ENCODE measurements around the gene WASF2. TPM values are rescaled to one million over a fixed set of nuclear protein-coding genes. Genes with fewer than 3 reads are reported as not detected.

WASF2 gene
- polyA plus RNA-seq, 1 donor from 2014 or later, result 2.5 TPM

DNA sequence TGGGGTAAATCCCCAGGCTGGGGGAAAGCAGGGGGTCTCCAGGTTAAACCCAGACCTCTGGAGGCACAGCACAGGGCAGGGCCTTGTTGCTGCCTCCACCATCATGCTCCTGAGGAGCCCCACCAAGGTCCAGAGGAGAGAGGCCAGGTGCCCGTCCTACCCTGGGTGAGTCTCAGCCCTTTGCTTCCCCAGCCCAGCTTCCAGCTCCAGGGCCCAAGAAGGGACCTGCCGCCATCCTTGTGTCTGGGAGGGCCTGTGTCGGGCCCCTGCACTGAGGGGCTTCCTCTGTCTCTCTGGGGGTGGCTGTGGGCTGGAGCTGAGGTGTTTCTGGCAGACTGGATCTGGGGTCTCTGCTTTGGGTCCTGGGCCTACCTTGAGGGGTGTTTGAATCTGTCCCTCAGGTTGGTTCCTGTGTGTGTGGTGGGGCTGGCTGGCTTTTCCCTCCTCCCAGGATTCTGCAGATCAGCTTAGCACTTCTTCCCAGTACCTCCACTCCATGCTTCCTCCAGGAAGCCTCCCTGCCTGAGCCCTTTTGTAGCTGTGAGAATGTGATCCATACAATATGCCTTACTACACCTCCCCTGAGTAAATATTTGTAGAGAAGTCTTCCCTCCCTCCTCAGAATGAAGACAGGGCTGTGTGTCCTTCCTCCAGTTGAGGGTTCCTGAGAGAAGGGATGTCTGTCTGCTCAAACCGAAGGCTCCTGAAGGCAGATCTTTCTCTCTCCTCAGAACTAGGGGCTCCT, 91.4 kb downstream of the WASF2 start:
- Histone ChIP-seq H4K20me1 (ENCODE audit: insufficient read depth) (no peaks in the 10 kb centered on the region), H3K4me2 (ENCODE audit: low read length) (no peak overlapping the region), H3K4me3 (ENCODE audit: low read length) (no peak overlapping the region), H3K9me3 (ENCODE audit: low read length) (no peaks in the 10 kb centered on the region), H3K9ac (ENCODE audit: low read length) (peak overlapping the region; percentile 40), H3F3A (ENCODE audit: insufficient read depth, low read length, poor library complexity, severe bottlenecking) (no peaks in the 10 kb centered on the region), H3K36me3 (ENCODE audit: insufficient read depth, low read length) (no peaks in the 10 kb centered on the region), H3K9me2 (ENCODE audit: insufficient read depth, low read length) (no peaks in the 10 kb centered on the region), H3K79me2 (replicated peaks; ENCODE audit: insufficient read depth, low read length) (no peaks in the 10 kb centered on the region), H3K27me3 (ENCODE audit: insufficient read depth, low read depth, low read length) (no peaks in the 10 kb centered on the region), H2AFZ (ENCODE audit: low read depth, low read length) (no peak overlapping the region), H3K27ac (ENCODE audit: low read length) (peak overlapping the region; percentile 57)
- TF ChIP-seq, protein P1, sequence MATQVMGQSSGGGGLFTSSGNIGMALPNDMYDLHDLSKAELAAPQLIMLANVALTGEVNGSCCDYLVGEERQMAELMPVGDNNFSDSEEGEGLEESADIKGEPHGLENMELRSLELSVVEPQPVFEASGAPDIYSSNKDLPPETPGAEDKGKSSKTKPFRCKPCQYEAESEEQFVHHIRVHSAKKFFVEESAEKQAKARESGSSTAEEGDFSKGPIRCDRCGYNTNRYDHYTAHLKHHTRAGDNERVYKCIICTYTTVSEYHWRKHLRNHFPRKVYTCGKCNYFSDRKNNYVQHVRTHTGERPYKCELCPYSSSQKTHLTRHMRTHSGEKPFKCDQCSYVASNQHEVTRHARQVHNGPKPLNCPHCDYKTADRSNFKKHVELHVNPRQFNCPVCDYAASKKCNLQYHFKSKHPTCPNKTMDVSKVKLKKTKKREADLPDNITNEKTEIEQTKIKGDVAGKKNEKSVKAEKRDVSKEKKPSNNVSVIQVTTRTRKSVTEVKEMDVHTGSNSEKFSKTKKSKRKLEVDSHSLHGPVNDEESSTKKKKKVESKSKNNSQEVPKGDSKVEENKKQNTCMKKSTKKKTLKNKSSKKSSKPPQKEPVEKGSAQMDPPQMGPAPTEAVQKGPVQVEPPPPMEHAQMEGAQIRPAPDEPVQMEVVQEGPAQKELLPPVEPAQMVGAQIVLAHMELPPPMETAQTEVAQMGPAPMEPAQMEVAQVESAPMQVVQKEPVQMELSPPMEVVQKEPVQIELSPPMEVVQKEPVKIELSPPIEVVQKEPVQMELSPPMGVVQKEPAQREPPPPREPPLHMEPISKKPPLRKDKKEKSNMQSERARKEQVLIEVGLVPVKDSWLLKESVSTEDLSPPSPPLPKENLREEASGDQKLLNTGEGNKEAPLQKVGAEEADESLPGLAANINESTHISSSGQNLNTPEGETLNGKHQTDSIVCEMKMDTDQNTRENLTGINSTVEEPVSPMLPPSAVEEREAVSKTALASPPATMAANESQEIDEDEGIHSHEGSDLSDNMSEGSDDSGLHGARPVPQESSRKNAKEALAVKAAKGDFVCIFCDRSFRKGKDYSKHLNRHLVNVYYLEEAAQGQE (IDR thresholded peaks at IDR 0.05; ENCODE audit: borderline replicate concordance), result no peak
- no peak for TF ChIP-seq SMC3 (conservative IDR thresholded peaks at IDR 0.05; ENCODE audit: poor library complexity)
- TF ChIP-seq EP300 (conservative IDR thresholded peaks at IDR 0.05; ENCODE audit: poor library complexity, severe bottlenecking), result no peak

GRCh38 chr1:27397749-27398148, 92.2 kb downstream of the WASF2 start:
- H3K9ac ChIP-seq (ENCODE audit: low read length), result no peak overlapping the region
- H3K27me3 ChIP-seq (ENCODE audit: insufficient read depth, low read depth, low read length), result no peaks in the 10 kb centered on the region
- H3K4me3 ChIP-seq (ENCODE audit: low read length), result no peak overlapping the region
- H3K9me3 ChIP-seq (ENCODE audit: low read length), result no peaks in the 10 kb centered on the region
- no peaks in the 10 kb centered on the region for H3K79me2 ChIP-seq (replicated peaks; ENCODE audit: insufficient read depth, low read length)
- TF ChIP-seq POLR2AphosphoS5 (IDR thresholded peaks at IDR 0.05), result peak; percentile 1
- TF ChIP-seq, protein P1 (IDR thresholded peaks at IDR 0.05; ENCODE audit: borderline replicate concordance), result no peak
- TF ChIP-seq EP300 (conservative IDR thresholded peaks at IDR 0.05; ENCODE audit: poor library complexity, severe bottlenecking), result no peak
- no peak for TF ChIP-seq RAD21 (conservative IDR thresholded peaks at IDR 0.05)
- TF ChIP-seq SMC3 (conservative IDR thresholded peaks at IDR 0.05; ENCODE audit: poor library complexity), result no peak
- H4K20me1 ChIP-seq (ENCODE audit: insufficient read depth), result no peaks in the 10 kb centered on the region
- no peaks in the 10 kb centered on the region for H3K9me2 ChIP-seq (ENCODE audit: insufficient read depth, low read length)
- no peak overlapping the region for H3K27ac ChIP-seq (ENCODE audit: low read length)
- no peak overlapping the region for H3K4me2 ChIP-seq (ENCODE audit: low read length)
- H3F3A ChIP-seq (ENCODE audit: insufficient read depth, low read length, poor library complexity, severe bottlenecking), result no peaks in the 10 kb centered on the region
- H2AFZ ChIP-seq (ENCODE audit: low read depth, low read length), result no peak overlapping the region
- H3K36me3 ChIP-seq (ENCODE audit: insufficient read depth, low read length), result no peaks in the 10 kb centered on the region

DNA sequence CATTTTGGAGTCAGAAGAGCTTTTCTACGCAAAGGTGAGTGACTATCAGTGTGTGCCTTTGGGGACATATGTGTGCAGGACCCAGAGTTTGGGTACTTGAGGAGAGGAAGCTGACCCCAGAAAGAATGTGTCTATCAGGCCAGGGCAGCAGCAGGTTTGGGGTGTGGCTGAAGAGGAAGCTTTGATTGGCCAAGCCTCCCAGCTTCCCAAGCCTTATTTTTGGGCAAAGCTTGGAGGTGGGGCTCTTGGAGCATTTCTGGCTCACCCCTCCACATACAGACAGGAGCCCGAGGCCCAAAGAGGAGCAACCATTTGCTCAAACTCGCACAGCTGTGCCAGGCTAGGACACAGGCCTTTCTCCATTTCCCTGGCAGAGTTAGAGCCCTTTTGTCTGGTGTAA, 92.9 kb downstream of the WASF2 start:
- Histone ChIP-seq H4K20me1 (ENCODE audit: insufficient read depth) (no peaks in the 10 kb centered on the region), H2AFZ (ENCODE audit: low read depth, low read length) (no peak overlapping the region), H3K4me3 (ENCODE audit: low read length) (no peak overlapping the region), H3K27ac (ENCODE audit: low read length) (no peak overlapping the region), H3K36me3 (ENCODE audit: insufficient read depth, low read length) (no peaks in the 10 kb centered on the region), H3F3A (ENCODE audit: insufficient read depth, low read length, poor library complexity, severe bottlenecking) (no peaks in the 10 kb centered on the region), H3K9me2 (ENCODE audit: insufficient read depth, low read length) (no peaks in the 10 kb centered on the region), H3K9ac (ENCODE audit: low read length) (no peak overlapping the region), H3K4me2 (ENCODE audit: low read length) (no peak overlapping the region), H3K27me3 (ENCODE audit: insufficient read depth, low read depth, low read length) (no peaks in the 10 kb centered on the region), H3K9me3 (ENCODE audit: low read length) (no peaks in the 10 kb centered on the region), H3K79me2 (replicated peaks; ENCODE audit: insufficient read depth, low read length) (no peaks in the 10 kb centered on the region)
- TF ChIP-seq EP300 (conservative IDR thresholded peaks at IDR 0.05; ENCODE audit: poor library complexity, severe bottlenecking) (no peak), TAF1 (IDR thresholded peaks at IDR 0.05; ENCODE audit: low read depth) (no peak)
